WTC11 (cell line): ENCODE measurements around the gene OR4D10.

Experiments used
- ELF4 ChIP-seq: sonication (generic); formaldehyde crosslinking; IDR thresholded peaks from 2 replicates; pipeline ENCODE4 v1.8.1; 2022; ENCODE audit warnings: low read depth, mild to moderate bottlenecking, moderate library complexity, missing genetic modification reagents
- JUN ChIP-seq: sonication (generic); formaldehyde crosslinking; IDR thresholded peaks from 2 replicates; pipeline ENCODE4 v1.8.0; 2023; ENCODE audit warnings: mild to moderate bottlenecking, missing genetic modification reagents
- NFYB ChIP-seq: sonication (generic); formaldehyde crosslinking; conservative IDR thresholded peaks from 2 replicates; pipeline ENCODE4 v1.8.0; 2022; ENCODE audit warnings: low read depth, missing genetic modification reagents
- NR1H2 ChIP-seq: sonication (generic); formaldehyde crosslinking; IDR thresholded peaks from 2 replicates; pipeline ENCODE4 v1.9.0; 2021; ENCODE audit warnings: mild to moderate bottlenecking, moderate library complexity, missing genetic modification reagents
- NR3C1 ChIP-seq: sonication (generic); formaldehyde crosslinking; conservative IDR thresholded peaks from 2 replicates; pipeline ENCODE4 v1.8.1; 2023; ENCODE audit warnings: low read depth, mild to moderate bottlenecking, missing genetic modification reagents
- ZBTB21 ChIP-seq: sonication (generic); formaldehyde crosslinking; IDR thresholded peaks from 2 replicates; pipeline ENCODE4 v1.8.1; 2023; ENCODE audit warnings: mild to moderate bottlenecking, missing genetic modification reagents, borderline replicate concordance
- ZNF423 ChIP-seq: fragments of 250-450 bp; sonication (Bioruptor Pico); IDR thresholded peaks from 2 replicates; pipeline ENCODE4 v2.1.2; 2022; ENCODE audit warnings: mild to moderate bottlenecking, moderate library complexity
- TF ChIP-seq, protein P1 (sequence below): fragments of 200-600 bp; IDR thresholded peaks from 2 replicates; pipeline ENCODE4 v1.8.0; 2022; ENCODE audit warnings: antibody characterized with exemption
- TF ChIP-seq, protein P2 (sequence below): sonication (generic); formaldehyde crosslinking; IDR thresholded peaks from 2 replicates; pipeline ENCODE4 v1.8.1; 2022; ENCODE audit warnings: mild to moderate bottlenecking, missing genetic modification reagents, moderate library complexity, borderline replicate concordance
- TF ChIP-seq, protein P3 (sequence below): sonication (generic); formaldehyde crosslinking; IDR thresholded peaks from 2 replicates; pipeline ENCODE4 v1.8.1; 2022; ENCODE audit warnings: low read depth, missing genetic modification reagents, borderline replicate concordance
- TF ChIP-seq, protein P4 (sequence below): sonication (generic); formaldehyde crosslinking; IDR thresholded peaks from 2 replicates; pipeline ENCODE4 v1.8.1; 2023; ENCODE audit warnings: mild to moderate bottlenecking, missing genetic modification reagents, moderate library complexity
- TF ChIP-seq, protein P5 (sequence below): sonication (generic); formaldehyde crosslinking; IDR thresholded peaks from 2 replicates; pipeline ENCODE4 v1.8.1; 2023; ENCODE audit warnings: mild to moderate bottlenecking, moderate library complexity, missing genetic modification reagents
- TF ChIP-seq, protein P6 (sequence below): sonication (generic); formaldehyde crosslinking; IDR thresholded peaks from 2 replicates; pipeline ENCODE4 v1.8.0; 2022; ENCODE audit warnings: mild to moderate bottlenecking, missing genetic modification reagents
- TF ChIP-seq, protein P7 (sequence below): sonication (generic); formaldehyde crosslinking; IDR thresholded peaks from 2 replicates; pipeline ENCODE4 v1.8.0; 2022; ENCODE audit warnings: mild to moderate bottlenecking, missing genetic modification reagents

DNA sequence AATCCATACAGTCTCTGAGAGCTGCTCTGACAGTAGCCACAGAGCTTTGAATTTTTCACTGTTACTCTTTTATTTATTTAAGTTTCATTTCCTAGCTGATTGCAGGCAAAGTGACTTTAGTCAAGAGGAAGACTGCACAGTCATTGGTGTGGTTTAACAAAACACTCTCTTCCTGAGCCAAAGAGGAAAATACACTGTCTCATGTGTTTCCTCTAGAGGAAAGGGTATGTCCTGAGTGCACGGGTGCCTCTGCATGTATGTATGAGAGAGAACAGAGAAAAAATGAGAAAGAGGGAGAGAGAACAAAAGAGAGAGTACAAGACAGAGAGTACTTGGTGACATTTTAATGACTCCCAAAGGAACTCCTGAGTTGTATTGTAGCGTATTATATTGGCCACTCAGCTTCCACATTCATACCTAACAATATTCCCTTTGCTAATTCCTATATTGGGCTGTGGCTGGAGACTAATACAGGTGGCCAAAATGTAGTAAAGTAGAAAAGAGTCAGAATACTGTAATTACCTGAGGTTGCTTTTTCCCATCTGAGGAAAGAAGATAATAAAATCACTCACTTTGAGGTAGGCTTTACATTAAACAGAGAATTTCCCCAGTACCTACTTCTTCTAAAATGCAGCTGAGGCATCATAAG, 38.0 kb downstream of the OR4D10 start, which contains the start of gene OR4D9:
- TF ChIP-seq, protein P1, sequence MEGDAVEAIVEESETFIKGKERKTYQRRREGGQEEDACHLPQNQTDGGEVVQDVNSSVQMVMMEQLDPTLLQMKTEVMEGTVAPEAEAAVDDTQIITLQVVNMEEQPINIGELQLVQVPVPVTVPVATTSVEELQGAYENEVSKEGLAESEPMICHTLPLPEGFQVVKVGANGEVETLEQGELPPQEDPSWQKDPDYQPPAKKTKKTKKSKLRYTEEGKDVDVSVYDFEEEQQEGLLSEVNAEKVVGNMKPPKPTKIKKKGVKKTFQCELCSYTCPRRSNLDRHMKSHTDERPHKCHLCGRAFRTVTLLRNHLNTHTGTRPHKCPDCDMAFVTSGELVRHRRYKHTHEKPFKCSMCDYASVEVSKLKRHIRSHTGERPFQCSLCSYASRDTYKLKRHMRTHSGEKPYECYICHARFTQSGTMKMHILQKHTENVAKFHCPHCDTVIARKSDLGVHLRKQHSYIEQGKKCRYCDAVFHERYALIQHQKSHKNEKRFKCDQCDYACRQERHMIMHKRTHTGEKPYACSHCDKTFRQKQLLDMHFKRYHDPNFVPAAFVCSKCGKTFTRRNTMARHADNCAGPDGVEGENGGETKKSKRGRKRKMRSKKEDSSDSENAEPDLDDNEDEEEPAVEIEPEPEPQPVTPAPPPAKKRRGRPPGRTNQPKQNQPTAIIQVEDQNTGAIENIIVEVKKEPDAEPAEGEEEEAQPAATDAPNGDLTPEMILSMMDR, result no peak
- TF ChIP-seq ZNF423 (no peak), NR1H2 (CRISPR knock-in tag) (no peak), NR3C1 (CRISPR knock-in tag) (no peak), ELF4 (CRISPR knock-in tag) (no peak), ZBTB21 (CRISPR knock-in tag) (no peak), JUN (no peak), NFYB (CRISPR knock-in tag) (no peak)
- TF ChIP-seq, protein P2, sequence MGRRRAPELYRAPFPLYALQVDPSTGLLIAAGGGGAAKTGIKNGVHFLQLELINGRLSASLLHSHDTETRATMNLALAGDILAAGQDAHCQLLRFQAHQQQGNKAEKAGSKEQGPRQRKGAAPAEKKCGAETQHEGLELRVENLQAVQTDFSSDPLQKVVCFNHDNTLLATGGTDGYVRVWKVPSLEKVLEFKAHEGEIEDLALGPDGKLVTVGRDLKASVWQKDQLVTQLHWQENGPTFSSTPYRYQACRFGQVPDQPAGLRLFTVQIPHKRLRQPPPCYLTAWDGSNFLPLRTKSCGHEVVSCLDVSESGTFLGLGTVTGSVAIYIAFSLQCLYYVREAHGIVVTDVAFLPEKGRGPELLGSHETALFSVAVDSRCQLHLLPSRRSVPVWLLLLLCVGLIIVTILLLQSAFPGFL (CRISPR knock-in tag), result no peak
- TF ChIP-seq, protein P3, sequence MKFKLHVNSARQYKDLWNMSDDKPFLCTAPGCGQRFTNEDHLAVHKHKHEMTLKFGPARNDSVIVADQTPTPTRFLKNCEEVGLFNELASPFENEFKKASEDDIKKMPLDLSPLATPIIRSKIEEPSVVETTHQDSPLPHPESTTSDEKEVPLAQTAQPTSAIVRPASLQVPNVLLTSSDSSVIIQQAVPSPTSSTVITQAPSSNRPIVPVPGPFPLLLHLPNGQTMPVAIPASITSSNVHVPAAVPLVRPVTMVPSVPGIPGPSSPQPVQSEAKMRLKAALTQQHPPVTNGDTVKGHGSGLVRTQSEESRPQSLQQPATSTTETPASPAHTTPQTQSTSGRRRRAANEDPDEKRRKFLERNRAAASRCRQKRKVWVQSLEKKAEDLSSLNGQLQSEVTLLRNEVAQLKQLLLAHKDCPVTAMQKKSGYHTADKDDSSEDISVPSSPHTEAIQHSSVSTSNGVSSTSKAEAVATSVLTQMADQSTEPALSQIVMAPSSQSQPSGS (CRISPR knock-in tag), result no peak
- TF ChIP-seq, protein P4, sequence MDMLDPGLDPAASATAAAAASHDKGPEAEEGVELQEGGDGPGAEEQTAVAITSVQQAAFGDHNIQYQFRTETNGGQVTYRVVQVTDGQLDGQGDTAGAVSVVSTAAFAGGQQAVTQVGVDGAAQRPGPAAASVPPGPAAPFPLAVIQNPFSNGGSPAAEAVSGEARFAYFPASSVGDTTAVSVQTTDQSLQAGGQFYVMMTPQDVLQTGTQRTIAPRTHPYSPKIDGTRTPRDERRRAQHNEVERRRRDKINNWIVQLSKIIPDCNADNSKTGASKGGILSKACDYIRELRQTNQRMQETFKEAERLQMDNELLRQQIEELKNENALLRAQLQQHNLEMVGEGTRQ, result no peak
- TF ChIP-seq, protein P5, sequence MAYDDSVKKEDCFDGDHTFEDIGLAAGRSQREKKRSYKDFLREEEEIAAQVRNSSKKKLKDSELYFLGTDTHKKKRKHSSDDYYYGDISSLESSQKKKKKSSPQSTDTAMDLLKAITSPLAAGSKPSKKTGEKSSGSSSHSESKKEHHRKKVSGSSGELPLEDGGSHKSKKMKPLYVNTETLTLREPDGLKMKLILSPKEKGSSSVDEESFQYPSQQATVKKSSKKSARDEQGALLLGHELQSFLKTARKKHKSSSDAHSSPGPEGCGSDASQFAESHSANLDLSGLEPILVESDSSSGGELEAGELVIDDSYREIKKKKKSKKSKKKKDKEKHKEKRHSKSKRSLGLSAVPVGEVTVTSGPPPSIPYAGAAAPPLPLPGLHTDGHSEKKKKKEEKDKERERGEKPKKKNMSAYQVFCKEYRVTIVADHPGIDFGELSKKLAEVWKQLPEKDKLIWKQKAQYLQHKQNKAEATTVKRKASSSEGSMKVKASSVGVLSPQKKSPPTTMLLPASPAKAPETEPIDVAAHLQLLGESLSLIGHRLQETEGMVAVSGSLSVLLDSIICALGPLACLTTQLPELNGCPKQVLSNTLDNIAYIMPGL (CRISPR knock-in tag), result no peak
- TF ChIP-seq, protein P6, sequence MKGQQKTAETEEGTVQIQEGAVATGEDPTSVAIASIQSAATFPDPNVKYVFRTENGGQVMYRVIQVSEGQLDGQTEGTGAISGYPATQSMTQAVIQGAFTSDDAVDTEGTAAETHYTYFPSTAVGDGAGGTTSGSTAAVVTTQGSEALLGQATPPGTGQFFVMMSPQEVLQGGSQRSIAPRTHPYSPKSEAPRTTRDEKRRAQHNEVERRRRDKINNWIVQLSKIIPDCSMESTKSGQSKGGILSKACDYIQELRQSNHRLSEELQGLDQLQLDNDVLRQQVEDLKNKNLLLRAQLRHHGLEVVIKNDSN (CRISPR knock-in tag), result no peak
- TF ChIP-seq, protein P7, sequence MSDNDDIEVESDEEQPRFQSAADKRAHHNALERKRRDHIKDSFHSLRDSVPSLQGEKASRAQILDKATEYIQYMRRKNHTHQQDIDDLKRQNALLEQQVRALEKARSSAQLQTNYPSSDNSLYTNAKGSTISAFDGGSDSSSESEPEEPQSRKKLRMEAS (CRISPR knock-in tag), result no peak
